Neuronal stem cell (in vitro differentiated cells): ENCODE results near the gene INTS3.
"Not testable (repeated sequence)": the region's sequence is repeated elsewhere in the genome, so short reads cannot be mapped to it uniquely, and the experiment has no call there.

Source experiments
- DNase-seq: peaks from one replicate; pipeline ENCODE4 v3.0.0-alpha.2; 2013; ENCODE audit warnings: low spot score
- H2AFZ ChIP-seq: one replicate; pipeline ENCODE4 v1.6.1; 2013; ENCODE audit warnings: mild to moderate bottlenecking, low read length, inconsistent platforms
- H2AK5ac ChIP-seq: 2 replicates; pipeline ENCODE4 v1.6.1; 2013; ENCODE audit warnings: low read depth, mild to moderate bottlenecking, inconsistent platforms, low read length, moderate library complexity, mixed read lengths
- H2BK120ac ChIP-seq: 2 replicates; pipeline ENCODE4 v1.6.1; 2013; ENCODE audit warnings: low read depth, mild to moderate bottlenecking, inconsistent platforms, low read length, moderate library complexity, mixed read lengths
- H2BK12ac ChIP-seq: one replicate; pipeline ENCODE4 v1.6.1; 2013; ENCODE audit warnings: low read length, inconsistent platforms
- H2BK15ac ChIP-seq: 2 replicates; pipeline ENCODE4 v1.6.1; 2013; ENCODE audit warnings: mild to moderate bottlenecking, low read length, inconsistent platforms, mixed read lengths
- H2BK5ac ChIP-seq: one replicate; pipeline ENCODE4 v1.6.1; 2013; ENCODE audit warnings: inconsistent platforms, mild to moderate bottlenecking, low read length, moderate library complexity
- H3K14ac ChIP-seq: one replicate; pipeline ENCODE4 v1.6.1; 2013; ENCODE audit warnings: low read length, inconsistent platforms
- H3K18ac ChIP-seq: 2 replicates; pipeline ENCODE4 v1.6.1; 2013; ENCODE audit warnings: low read length, inconsistent platforms
- H3K23ac ChIP-seq: 2 replicates; pipeline ENCODE4 v1.6.1; 2013; ENCODE audit warnings: low read depth, mild to moderate bottlenecking, mixed read lengths, low read length, inconsistent platforms; ENCODE audit not compliant: poor library complexity
- H3K27ac ChIP-seq: replicated peaks from 3 replicates; pipeline ENCODE4 v1.5.1; 2013; ENCODE audit warnings: low read length, inconsistent platforms
- H3K27me3 ChIP-seq, 3 experiments: 2 replicates each; pipeline ENCODE4 v1.6.1; 2013; ENCODE audit warnings: low read length in 3 of 3, mild to moderate bottlenecking in 2 of 3, inconsistent platforms in 1 of 3, low read depth in 1 of 3, mixed read lengths in 1 of 3, moderate library complexity in 1 of 3; ENCODE audit not compliant: control insufficient read depth in 3 of 3, insufficient read depth in 3 of 3
- H3K36me3 ChIP-seq, 2 donors: replicated peaks in 1 of 2; 2 replicates each; pipeline ENCODE4 v1.6.1; 2013; ENCODE audit warnings: low read length in 2 of 2; ENCODE audit not compliant: control insufficient read depth in 2 of 2, insufficient read depth in 2 of 2
- H3K4ac ChIP-seq: 2 replicates; pipeline ENCODE4 v1.6.1; 2013; ENCODE audit warnings: inconsistent platforms, mild to moderate bottlenecking, low read length, moderate library complexity
- H3K4me1 ChIP-seq, 2 donors: 1 replicate in 1 of 2; 2 replicates in 1 of 2; pipeline ENCODE4 v1.6.1; 2013; ENCODE audit warnings: low read length in 2 of 2, low read depth in 1 of 2; ENCODE audit not compliant: control insufficient read depth in 2 of 2, insufficient read depth in 1 of 2
- H3K4me2 ChIP-seq: one replicate; pipeline ENCODE4 v1.6.1; 2013; ENCODE audit warnings: mild to moderate bottlenecking, low read length, inconsistent platforms; ENCODE audit not compliant: insufficient read depth, poor library complexity, severe bottlenecking
- H3K4me3 ChIP-seq, 2 donors: 2 replicates each; pipeline ENCODE4 v1.5.1; 2013; ENCODE audit warnings: low read length in 2 of 2, mild to moderate bottlenecking in 2 of 2, inconsistent platforms in 1 of 2, moderate library complexity in 1 of 2
- H3K79me1 ChIP-seq: one replicate; pipeline ENCODE4 v1.6.1; 2013; ENCODE audit warnings: low read depth, mild to moderate bottlenecking, inconsistent platforms, low read length, moderate library complexity
- H3K9ac ChIP-seq: one replicate; pipeline ENCODE4 v1.6.1; 2013; ENCODE audit warnings: mild to moderate bottlenecking, low read depth, low read length, inconsistent platforms; ENCODE audit not compliant: poor library complexity
- H3K9me3 ChIP-seq, 2 donors: replicated peaks in 1 of 2; 2 replicates each; pipeline versions ENCODE3 to v1.6.1; 2013; ENCODE audit warnings: low read length in 2 of 2, mild to moderate bottlenecking in 2 of 2, inconsistent platforms in 1 of 2, low read depth in 1 of 2, mixed read lengths in 1 of 2, moderate library complexity in 1 of 2; ENCODE audit not compliant: control insufficient read depth in 2 of 2, insufficient read depth in 1 of 2
- H4K8ac ChIP-seq: one replicate; pipeline ENCODE4 v1.6.1; 2013; ENCODE audit warnings: low read depth, mild to moderate bottlenecking, inconsistent platforms, low read length, moderate library complexity
- H4K91ac ChIP-seq: one replicate; pipeline ENCODE4 v1.6.1; 2013; ENCODE audit warnings: low read length, low read depth, mild to moderate bottlenecking, inconsistent platforms; ENCODE audit not compliant: poor library complexity
- whole genome bisulfite sequencing, 2 donors: extraction: QIAGEN DNeasy Blood & Tissue Kit; methylation state at CpG; one replicate each; pipeline ENCODE4 v1.1.7; 2013; ENCODE audit warnings: missing lambda C conversion rate in 2 of 2, mixed read lengths in 1 of 2; ENCODE audit not compliant: insufficient read length in 2 of 2, insufficient replicate concordance in 1 of 2; ENCODE audit errors: extremely low coverage in 2 of 2; 5-methylcytosine and 5-hydroxymethylcytosine counted together

The INTS3 gene

GRCh38 chr1:153779781-153780541 is 52.1 kb downstream of the INTS3 start:
- Histone ChIP-seq H2BK15ac (no peak overlapping the region), H2BK5ac (no peak overlapping the region), H3K9me3 (no peaks in the 10 kb centered on the region), H2AFZ (no peak overlapping the region), H2BK12ac (no peak overlapping the region), H3K4me1 (peaks cover 7 to 9% of the 10 kb centered on the region in 2 donors), H4K8ac (no peak overlapping the region), H2AK5ac (no peak overlapping the region), H3K4ac (no peak overlapping the region), H3K27ac (no peak overlapping the region), H3K27me3 (peaks cover 0 to 2% (median 0%) of the 10 kb centered on the region in 3 experiments), H3K9ac (no peak overlapping the region), H3K4me2 (no peak overlapping the region), H3K14ac (no peak overlapping the region), H3K4me3 (no peak overlapping the region), H4K91ac (no peak overlapping the region), H3K18ac (no peak overlapping the region), H3K23ac (no peak overlapping the region), H3K36me3 (peaks cover 0 to 40% of the 10 kb centered on the region in 2 donors), H2BK120ac (no peak overlapping the region), H3K79me1 (peaks cover 4% of the 10 kb centered on the region)
- DNase-seq, result no peak
- WGBS, 2 donors, result no CpG with 5 or more reads among the region's 17 CpGs

- no CpG with 5 or more reads among the region's 4 CpGs for WGBS, 2 donors
- H3K9me3 ChIP-seq, result no peaks in the 10 kb centered on the region
- H2BK120ac ChIP-seq, result no peak overlapping the region
- H3K27me3 ChIP-seq, result no peaks in the 10 kb centered on the region
- no peak overlapping the region for H2BK15ac ChIP-seq
- H3K27ac ChIP-seq, result no peak overlapping the region
- no peak overlapping the region for H3K23ac ChIP-seq
- no peak for DNase-seq
- no peak overlapping the region for H3K4me3 ChIP-seq
- no peak overlapping the region for H2BK12ac ChIP-seq
- H2BK5ac ChIP-seq, result no peak overlapping the region
- H4K91ac ChIP-seq, result no peak overlapping the region
- peaks cover 0 to 37% of the 10 kb centered on the region in 2 donors for H3K36me3 ChIP-seq
- no peak overlapping the region for H2AK5ac ChIP-seq
- no peak overlapping the region for H3K9ac ChIP-seq
- H3K4me1 ChIP-seq, result peaks cover 9% of the 10 kb centered on the region in 2 donors
- no peak overlapping the region for H3K4me2 ChIP-seq
- H2AFZ ChIP-seq, result no peak overlapping the region
- H3K18ac ChIP-seq, result no peak overlapping the region
- H3K79me1 ChIP-seq, result peaks cover 4% of the 10 kb centered on the region
- no peak overlapping the region for H3K14ac ChIP-seq
- no peak overlapping the region for H4K8ac ChIP-seq
- H3K4ac ChIP-seq, result no peak overlapping the region
Measured at GRCh38 chr1:153780551-153780950, 52.7 kb downstream of the INTS3 start.

- H3K14ac ChIP-seq, H4K91ac ChIP-seq, H3K4ac ChIP-seq, H3K27ac ChIP-seq, H3K18ac ChIP-seq, H3K9ac ChIP-seq, H3K4me1 ChIP-seq, H2BK5ac ChIP-seq, H3K9me3 ChIP-seq, H2AK5ac ChIP-seq, H3K23ac ChIP-seq, H3K4me2 ChIP-seq, DNase-seq, H3K79me1 ChIP-seq, H2BK15ac ChIP-seq, H2BK12ac ChIP-seq, H2BK120ac ChIP-seq, H4K8ac ChIP-seq, H2AFZ ChIP-seq, H3K27me3 ChIP-seq: not testable (repeated sequence)
- Histone ChIP-seq H3K4me3 (peak overlapping the region in 1 of 2 donors; percentile 67), H3K36me3 (peaks cover 0 to 22% of the 10 kb centered on the region in 2 donors)
- whole genome bisulfite sequencing, 2 donors, result no CpG with 5 or more reads among the region's 8 CpGs
Measured at GRCh38 chr1:153782648-153783047, 54.8 kb downstream of the INTS3 start.

- Histone ChIP-seq H3K27ac (peak overlapping the region; percentile 75), H2BK15ac (no peak overlapping the region), H4K91ac (no peak overlapping the region), H2AFZ (peak overlapping the region; percentile 97), H3K9ac (no peak overlapping the region), H2BK5ac (peak overlapping the region; percentile 87), H3K79me1 (no peaks in the 10 kb centered on the region), H2BK12ac (no peak overlapping the region), H3K27me3 (no peaks in the 10 kb centered on the region), H3K4ac (no peak overlapping the region), H4K8ac (no peak overlapping the region), H3K23ac (peak overlapping the region; percentile 80), H3K4me3 (peak overlapping the region; percentile 67 to 85), H2AK5ac (no peak overlapping the region), H3K36me3 (peaks cover 0 to 13% of the 10 kb centered on the region in 2 donors), H3K4me2 (peak overlapping the region; percentile 84), H3K14ac (peak overlapping the region; percentile 6), H3K4me1 (peaks cover 4 to 9% of the 10 kb centered on the region in 2 donors), H3K18ac (peak overlapping the region; percentile 97), H2BK120ac (no peak overlapping the region), H3K9me3 (no peaks in the 10 kb centered on the region)
- peak; percentile 86 for DNase-seq
- no CpG with 5 or more reads among the region's 61 CpGs for WGBS, 2 donors
Measured at GRCh38 chr1:153783233-153784190, 55.7 kb downstream of the INTS3 start.
